ENCODE data around the gene CRHR2.
"Not testable (repeated sequence)": the region's sequence is repeated elsewhere in the genome, so short reads cannot be mapped to it uniquely, and the experiment has no call there.

CRHR2 gene

GRCh38 chr7:30682212-30683083 is at the start of gene CRHR2:
CRHR2 (minus strand) TSS chr7:30682456; CDS start chr7:30682280, 176 bp downstream.
- DNase-seq, result no peak

DNA sequence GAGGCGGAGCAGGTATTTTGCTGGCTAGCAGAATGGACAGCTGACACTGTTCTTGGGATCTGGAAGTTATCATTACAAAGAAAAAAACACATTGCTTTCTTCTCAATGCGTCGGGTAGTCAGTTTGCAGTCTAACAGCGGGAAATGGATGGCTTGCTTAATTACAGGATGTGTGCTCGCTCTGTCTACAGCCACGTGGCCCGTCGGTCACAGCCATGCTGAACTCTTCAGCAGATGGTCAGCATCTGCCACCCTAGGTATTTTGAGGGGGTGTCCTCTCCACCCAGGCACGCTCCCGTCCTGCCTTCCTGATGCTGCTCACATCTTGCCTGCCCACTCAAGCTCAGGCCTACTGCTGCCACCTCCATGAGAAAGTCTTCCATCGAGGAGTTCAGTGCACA is 49.3 kb upstream of the CRHR2 start:
- no peak for DNase-seq

GRCh38 chr7:30730996-30731395 is 48.7 kb upstream of the CRHR2 start:
- no peak for DNase-seq

DNA sequence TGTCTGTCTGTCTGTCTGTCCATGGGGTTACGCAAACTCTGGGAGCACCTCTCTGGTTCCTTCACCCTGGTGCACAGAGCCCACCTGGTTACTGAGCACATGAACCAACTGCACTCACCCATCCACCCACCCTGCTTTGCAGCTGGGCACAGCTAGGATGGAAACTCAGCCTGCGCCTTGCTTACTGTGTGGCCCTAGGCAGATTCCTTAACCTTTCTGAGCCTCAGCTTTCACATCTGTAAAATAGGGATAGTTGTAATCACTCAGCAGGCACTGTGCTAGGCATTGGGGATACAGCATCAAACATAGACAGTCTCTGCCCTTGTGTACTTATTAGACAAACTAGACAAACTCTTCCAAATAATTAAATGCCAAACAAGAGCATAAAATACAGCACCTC is 47.8 kb upstream of the CRHR2 start:
- no peak for DNase-seq

DNA sequence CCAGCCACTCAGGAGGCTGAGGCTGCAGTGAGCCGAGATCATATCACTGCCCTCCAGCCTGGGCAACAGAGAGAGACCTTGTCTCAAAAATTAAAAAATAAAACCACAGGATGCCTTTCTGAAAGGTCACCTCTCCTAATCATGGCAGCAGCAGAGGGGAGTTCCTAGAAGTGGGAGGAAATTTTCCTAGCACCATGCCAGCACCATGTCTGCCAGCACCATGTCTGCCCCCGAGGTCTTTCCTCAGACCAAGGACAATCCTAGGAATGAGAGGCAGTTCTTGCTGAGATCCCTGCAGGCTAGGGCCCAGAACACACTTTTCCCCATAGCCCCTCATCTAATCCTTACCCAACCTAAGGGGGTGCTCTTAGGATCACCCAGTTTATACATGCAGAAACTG is 47.4 kb upstream of the CRHR2 start:
- no peak for DNase-seq

- no peak for DNase-seq
Observed at GRCh38 chr7:30728591-30729100, 46.4 kb upstream of the CRHR2 start.

DNA sequence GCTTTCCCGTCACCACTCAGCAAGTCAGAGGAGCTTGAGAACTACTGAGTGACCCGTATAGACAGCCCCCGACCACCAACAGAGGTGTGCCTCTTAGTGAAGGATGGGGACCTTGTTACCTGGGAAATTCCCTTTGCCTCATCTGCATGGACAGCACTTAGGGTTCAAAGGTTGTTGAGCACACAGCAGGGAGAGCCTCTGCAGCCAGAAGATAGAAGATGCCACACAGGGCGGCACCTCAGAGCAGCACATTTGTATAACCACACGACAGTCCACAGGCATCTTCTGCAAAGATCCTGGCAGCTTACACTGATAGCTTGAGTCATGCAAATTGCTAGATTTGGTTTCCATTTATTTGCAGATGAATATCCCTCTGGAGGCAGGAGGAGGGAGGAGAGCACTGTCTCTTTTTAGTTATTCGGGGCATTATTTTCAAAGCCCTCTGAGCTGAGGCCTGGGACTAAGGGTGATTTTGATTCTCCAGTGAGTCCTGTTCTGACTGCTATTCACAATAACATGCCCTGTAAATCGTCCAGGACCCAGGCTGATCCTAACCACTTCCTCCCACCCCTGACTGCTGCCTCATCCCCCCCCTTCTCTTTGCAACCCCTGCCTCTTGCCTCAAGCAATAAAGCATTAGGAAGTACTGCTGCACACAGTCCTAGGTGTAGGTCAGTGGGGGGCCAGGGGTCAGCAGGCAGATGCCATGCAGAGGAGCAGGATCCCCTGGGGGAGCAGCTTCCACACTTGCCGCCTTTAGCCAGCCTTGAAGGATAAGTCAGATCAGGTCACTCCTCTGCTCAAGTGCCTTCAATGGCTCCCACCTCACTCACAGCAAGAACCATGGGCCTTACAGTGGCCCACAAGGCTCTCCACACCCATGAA is 45.0 kb upstream of the CRHR2 start:
- DNase-seq, result no peak

GRCh38 chr7:30726296-30727006 is 44.2 kb upstream of the CRHR2 start:
- no peak for DNase-seq

DNA sequence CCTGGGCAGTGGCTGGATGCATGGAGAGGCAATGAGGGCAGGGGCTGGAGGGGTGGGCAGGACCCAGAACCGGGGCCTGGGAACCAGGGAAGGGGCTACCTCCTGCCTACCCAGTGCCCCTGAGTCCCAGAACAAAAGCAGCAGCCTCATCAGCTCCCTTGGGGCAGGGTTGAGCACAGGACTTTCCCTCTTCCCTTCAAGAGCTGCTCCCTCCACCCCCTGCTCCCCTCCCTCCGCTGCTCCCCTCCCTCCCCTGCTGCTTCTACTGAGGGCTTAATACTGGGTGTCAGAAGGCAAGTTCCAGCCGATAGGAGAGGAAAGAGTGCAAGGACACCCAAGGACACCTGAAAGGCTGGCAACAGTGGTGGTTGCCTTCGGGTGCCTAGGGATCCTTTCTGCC is 41.5 kb upstream of the CRHR2 start:
- DNase-seq, result no peak

GRCh38 chr7:30722671-30723070 is 40.4 kb upstream of the CRHR2 start:
- no peak for DNase-seq

DNA sequence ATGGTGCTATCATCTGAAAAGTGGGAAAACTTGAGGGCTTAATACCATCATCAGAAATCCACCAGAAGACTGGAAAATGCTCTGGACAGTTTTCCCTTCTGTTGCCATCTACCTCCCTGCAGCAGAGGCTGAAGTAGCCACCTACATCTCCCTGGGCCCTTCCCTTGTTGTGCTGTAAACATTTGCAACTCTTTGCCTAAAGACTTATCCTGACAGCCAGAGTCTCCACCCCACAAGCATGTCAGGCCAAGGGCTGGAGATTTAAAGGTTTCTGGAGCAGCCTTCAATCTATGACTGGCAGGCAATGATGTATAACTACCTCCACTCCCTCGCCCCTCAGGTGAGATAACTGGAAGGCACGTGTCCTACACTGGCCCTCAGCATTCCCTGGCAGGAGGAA is 39.9 kb upstream of the CRHR2 start:
- DNase-seq, result no peak

DNA sequence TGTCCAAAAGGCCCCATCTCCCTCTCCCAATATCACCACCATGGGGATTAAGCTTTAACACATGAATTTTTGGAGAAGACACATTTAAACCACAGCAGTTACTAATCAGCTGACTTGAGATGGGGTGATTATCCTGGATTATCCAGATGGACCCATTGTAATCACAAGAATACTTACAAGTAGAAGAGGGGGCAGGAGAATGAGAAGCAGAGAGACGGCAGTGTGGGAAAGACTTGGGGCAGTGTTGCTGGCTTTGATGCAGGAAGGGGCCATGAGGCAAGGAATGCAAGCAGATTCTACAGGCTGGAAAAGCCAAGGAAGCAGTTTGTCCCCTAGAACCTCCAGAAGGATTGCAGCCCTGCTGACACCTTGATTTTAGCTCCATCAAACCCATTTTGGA is 39.0 kb upstream of the CRHR2 start:
- DNase-seq, result no peak

GRCh38 chr7:30719434-30719833 is 37.2 kb upstream of the CRHR2 start:
- DNase-seq, result not testable (repeated sequence)

DNA sequence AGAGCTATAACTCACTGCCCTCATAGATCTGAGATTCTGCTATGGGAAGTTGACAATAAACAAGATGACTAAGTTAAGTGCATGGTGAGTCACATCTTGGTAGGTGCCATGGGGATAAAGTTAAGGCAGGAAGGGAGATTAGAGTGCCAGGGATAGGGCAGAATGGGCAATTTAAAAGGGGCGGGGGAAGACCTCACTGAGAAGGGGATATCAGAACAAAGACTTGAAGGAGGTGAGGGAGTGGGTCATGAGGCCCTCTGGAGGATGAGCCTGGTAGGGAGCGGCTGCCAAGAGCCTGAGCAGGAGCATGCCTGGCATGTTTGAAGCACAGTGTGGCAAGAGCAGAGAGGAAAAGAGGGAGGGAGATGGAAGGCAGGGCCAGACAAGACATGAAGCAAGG is 34.9 kb upstream of the CRHR2 start:
- DNase-seq, result no peak

- no peak for DNase-seq
Observed at GRCh38 chr7:30714129-30714528, 31.9 kb upstream of the CRHR2 start.

DNA sequence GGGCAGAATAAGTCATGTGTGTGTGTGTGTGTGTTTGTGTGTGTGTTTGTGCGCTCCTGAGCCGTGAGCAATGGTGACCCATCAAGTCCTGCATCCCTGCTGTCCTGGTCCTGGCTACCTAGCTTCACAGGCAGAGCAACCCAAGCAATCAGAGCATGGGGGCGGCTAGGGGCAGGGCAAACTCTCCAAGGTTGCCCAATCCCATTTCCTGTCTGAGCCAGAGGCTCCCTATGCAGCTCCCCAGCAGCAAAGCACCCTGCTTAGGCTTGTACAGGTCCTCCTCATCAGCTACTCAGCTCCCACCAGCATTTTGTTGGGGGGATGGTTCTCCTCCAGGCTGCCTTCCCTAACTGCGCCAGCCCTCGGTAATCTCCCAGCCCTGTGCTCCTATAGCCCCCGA is 31.1 kb upstream of the CRHR2 start:
- no peak for DNase-seq

GRCh38 chr7:30710669-30711068 is 28.4 kb upstream of the CRHR2 start:
- no peak for DNase-seq

- no peak for DNase-seq
Observed at GRCh38 chr7:30709549-30709948, 27.3 kb upstream of the CRHR2 start.

DNA sequence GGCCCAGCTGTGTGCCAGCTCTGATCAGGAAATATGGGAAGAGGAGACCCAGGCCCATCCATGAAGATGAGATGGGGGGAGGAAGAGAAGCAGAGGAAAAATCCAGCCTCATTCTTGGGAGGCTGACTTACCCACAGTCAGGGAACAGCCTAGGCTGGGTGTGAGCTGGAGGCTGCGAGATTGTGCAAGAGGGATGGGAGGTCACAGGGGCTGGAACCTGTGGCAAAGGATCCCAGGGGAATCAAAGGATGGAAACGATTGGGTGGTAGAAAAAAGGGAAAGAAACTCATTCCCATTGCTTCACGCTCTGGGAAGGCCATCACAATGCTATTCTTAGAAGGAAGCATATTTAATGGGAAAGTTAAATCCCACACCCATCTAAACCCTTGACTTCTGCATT is 26.7 kb upstream of the CRHR2 start:
- no peak for DNase-seq

GRCh38 chr7:30708412-30708811 is 26.2 kb upstream of the CRHR2 start:
- DNase-seq, result no peak

GRCh38 chr7:30707391-30708357 is 25.4 kb upstream of the CRHR2 start:
- DNase-seq, result peak in 1 of 14 donors; percentile 12
